Fibroblast of lung (primary cell): Measurements from ENCODE around the gene APP.

ENCODE experiments used
- EZH2 ChIP-seq: IDR thresholded peaks from 2 replicates; pipeline ENCODE4 v1.5.1; 2012; ENCODE audit warnings: low read length, control low read depth, mild to moderate bottlenecking; ENCODE audit errors: missing control alignments
- TF ChIP-seq, protein P1 (sequence below), 2 donors: IDR thresholded peaks in 1 of 2; conservative IDR thresholded peaks in 1 of 2; 1 replicate in 1 of 2; 2 replicates in 1 of 2; pipeline ENCODE4 v1.5.1; 2011 to 2012; ENCODE audit warnings: low read length in 2 of 2, control low read depth in 1 of 2, inconsistent platforms in 1 of 2, low read depth in 1 of 2, mild to moderate bottlenecking in 1 of 2

DNA sequence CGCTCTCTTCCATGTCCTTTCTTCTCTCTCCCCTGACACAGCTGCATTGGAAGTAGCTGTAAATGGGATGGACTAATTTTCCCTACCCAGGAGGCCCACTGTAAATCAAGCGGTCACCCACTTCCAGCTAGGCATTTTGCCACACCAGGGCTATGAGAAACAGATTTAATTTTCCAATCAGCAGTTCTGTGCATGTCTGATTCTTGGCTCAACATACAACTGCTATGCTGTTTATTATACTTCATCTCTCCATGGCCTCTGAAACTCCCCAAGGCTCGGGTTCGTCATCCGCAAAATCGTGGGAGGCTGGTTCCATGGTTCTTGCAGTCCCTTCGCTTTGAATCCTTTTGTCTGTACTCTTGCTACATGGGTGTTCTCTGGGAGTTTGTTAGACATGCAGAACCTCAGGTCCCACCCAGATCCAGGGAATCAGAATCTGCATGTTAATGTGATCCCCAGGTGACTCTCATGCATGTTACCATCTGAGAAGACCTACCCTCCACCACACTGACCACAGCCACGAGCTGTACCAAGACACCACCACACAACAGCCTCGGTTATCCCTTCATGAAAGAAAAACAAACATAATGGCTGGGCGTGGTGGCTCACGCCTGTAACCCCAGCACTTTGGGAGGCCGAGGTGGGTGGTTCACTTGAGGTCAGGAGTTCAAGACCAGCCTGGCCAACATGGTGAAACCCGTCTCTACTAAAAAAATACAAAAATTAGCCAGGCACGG, 245.3 kb downstream of the APP start:
- TF ChIP-seq, protein P1, sequence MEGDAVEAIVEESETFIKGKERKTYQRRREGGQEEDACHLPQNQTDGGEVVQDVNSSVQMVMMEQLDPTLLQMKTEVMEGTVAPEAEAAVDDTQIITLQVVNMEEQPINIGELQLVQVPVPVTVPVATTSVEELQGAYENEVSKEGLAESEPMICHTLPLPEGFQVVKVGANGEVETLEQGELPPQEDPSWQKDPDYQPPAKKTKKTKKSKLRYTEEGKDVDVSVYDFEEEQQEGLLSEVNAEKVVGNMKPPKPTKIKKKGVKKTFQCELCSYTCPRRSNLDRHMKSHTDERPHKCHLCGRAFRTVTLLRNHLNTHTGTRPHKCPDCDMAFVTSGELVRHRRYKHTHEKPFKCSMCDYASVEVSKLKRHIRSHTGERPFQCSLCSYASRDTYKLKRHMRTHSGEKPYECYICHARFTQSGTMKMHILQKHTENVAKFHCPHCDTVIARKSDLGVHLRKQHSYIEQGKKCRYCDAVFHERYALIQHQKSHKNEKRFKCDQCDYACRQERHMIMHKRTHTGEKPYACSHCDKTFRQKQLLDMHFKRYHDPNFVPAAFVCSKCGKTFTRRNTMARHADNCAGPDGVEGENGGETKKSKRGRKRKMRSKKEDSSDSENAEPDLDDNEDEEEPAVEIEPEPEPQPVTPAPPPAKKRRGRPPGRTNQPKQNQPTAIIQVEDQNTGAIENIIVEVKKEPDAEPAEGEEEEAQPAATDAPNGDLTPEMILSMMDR (conservative IDR thresholded peaks at IDR 0.05 in 1 of 2, IDR thresholded peaks at IDR 0.05 in 1 of 2; ENCODE audit: low read depth in 1 of 2, low read length in 2 of 2): no peak
- TF ChIP-seq EZH2: no peak
